Hematopoietic multipotent progenitor cell treated with erythropoietin and hydrocortisone succinate and interleukin-3 and kit ligand, for 17 days (in vitro differentiated cells): ENCODE results near the gene TREH.

Source experiments
- DNase-seq: peaks from one replicate; pipeline ENCODE4 v3.0.0-alpha.2; 2015; ENCODE audit warnings: low spot score

Gene TREH

DNA sequence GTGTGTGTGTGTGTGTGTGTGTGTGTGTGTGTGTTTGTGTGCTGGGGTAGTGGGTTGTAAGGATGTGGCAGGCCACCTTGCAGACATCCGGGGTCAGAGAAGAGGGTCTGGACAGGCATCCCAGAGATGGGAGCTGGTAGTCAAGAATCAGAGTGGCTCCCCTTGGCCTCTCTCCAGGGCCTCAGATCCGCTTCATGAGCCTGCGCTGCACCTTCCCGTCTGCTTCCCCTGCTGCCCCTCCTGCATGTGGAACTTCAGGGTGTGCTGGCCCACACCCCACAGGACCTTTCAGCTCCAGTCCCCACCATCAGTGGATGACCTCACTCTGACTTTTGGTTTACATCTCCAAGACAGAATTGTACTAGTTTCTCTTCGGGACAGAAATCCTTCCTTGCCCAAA, 31.2 kb downstream of the TREH start:
- DNase-seq, result no peak

DNA sequence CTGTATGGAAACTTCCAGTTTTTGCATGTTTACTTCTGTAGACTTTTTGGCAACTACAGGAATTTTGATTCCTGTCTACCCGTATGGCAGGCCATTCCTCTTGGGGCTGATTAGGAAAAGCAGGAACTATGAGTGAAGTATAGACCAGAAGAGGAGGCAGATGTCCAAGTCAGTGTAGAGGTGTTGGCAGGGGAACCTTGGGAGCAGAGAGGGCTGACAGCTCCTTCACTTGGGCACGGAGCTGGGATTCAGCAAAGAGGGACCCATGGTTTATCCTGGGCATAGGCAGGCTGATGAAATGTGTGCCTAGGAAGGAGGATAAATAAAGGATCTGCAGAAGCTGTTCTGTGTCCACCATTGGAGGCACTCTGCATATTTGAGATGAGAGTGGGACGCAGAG, 33.1 kb downstream of the TREH start:
- no peak for DNase-seq

DNA sequence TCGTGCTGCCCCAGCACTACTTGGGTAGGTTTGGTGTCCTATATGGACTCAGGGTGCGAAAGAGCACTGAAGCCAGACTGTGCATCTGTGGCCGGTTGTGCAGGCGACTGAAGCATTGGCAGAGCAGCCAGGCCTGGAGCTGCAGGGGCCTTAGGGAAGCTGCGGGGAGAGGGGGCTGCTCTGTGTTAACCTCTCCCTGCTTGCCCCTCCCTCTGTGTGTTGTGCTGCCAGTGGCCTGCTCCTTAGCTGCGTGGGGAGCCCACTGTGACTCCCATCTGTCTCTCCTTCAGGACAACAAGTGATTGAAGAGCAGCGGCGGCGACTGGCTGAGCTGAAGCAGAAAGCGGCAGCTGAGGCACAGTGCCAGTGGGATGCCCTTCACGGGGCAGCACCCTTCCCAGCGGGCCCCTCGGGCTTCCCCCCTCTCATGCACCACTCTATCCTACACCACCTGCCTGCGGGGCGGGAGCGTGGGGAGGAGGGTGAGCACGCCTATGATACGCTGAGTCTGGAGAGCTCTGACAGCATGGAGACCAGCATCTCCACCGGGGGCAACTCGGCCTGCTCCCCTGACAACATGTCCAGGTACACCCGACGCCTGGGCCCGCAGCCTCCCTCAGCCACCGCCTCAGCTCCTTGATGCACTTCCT, 34.3 kb downstream of the TREH start:
- DNase-seq, result no peak

DNA sequence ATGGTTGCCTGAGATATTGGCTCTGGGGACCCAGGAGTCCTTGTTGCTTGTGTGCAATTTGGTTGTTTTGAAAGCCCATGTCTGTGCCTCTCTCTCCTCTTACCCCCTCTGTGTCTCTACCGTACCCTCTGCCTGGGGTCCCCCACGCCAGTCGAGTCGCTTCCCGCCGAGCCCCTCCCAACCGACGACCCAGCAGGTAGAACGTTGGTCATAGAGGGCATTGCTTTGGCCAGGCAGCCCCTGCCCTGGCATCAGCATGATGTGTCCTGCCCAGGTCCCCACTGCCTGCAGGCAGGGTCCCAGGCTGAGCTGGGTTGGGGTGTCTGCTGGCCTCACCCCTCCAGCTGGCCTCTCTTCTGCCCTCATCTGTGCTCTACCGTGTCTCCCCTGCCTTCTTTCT, 35.0 kb downstream of the TREH start:
- DNase-seq, result no peak

DNA sequence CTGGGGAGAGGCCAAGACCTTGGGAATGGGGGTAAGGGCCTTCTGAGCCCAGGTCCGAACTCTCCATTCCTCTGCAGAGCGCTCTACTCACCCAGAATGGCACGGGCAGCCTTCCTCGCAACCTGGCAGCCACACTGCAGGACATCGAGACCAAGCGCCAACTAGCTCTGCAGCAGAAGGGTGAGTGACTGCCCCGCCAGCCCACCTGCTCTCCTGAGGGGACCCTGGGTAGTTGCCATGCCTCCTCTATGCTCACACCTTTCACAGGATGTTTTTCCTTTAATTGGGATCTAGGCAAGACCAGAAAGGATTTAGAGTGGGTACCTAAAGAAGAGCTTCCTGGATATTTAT, 35.5 kb downstream of the TREH start:
- DNase-seq, result no peak

DNA sequence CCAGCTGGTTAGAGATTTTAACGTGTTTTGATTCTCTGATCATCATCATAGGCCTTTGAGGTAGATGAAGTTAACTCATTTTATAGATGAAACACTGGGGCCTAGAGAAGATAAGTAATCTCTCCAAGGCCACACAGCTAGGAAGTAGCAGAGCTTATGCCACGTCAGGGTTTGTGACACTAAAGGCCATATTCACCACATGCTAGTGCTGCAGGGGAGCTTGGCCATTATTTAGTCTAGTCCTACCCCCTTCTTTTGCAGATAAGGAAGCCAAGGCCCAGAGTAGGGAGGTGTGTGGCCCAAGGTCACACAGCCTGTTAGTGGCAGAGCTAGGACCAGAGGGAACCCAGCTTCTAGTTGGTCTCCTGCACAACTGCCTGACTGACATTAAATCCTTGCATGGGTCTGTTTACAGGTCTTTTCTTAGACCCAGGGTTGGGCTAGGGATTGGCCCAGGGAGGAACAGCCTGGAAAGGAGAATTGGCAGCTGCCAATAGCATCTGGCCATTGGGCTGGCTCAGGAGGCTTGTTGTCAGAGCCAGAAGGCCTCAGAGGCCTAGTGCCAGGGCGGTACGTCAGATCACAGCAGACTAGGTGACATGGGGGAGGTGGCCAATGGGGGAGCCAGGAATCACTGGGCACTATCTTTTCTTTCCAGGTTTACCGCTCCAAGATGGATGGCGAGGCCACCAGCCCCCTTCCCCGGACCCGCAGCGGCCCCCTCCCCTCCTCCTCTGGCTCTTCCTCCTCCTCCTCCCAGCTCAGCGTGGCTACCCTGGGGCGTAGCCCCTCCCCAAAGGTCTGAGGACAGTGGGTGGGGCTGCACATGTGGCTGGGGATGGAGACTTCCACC, 36.1 kb downstream of the TREH start:
- no peak for DNase-seq

- no peak for DNase-seq
These were observed 37.9 kb downstream of the TREH start for GRCh38 chr11:118641397-118642019.

GRCh38 chr11:118640332-118641154, 38.9 kb downstream of the TREH start:
- DNase-seq, result no peak

DNA sequence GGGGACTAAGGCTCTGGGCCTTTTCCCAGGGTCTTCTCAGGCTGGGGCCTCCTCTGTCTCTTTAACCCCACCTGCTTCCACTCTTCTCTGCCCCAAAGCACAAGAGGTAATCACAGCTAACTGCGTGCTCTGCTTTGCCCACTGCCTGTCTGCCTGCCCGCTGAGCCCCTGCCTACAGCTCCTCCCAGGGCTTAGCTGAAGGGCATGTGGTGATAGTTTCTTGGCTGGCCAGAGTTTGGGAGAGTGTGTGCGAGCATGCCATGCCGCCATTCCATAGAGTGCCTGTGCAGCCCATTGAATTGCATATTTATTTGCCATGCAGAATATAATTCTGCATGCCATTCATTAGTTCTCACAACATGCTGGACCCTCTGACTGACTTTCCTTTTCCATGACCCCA, 39.6 kb downstream of the TREH start:
- DNase-seq, result no peak

DNA sequence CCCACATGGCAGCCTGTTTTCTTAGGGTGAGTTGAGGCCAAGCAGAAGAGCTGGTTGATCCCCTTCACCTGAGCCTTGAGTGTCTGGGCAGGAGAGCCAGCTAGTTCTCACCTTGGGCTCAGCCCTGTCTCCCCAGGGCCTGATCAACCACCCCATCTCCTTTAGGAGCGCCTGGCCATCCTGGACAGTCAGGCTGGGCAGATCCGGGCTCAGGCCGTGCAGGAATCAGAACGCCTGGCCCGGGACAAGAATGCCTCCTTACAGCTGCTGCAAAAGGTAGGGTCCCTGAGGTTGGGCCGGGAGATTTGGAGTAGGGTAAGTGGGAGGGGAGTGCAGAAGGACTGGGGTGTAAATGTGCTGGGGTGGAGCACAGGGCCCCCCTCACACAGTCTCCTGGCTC, 40.7 kb downstream of the TREH start:
- DNase-seq, result no peak

- no peak for DNase-seq
These were observed 42.7 kb downstream of the TREH start for GRCh38 chr11:118636569-118637290.

DNA sequence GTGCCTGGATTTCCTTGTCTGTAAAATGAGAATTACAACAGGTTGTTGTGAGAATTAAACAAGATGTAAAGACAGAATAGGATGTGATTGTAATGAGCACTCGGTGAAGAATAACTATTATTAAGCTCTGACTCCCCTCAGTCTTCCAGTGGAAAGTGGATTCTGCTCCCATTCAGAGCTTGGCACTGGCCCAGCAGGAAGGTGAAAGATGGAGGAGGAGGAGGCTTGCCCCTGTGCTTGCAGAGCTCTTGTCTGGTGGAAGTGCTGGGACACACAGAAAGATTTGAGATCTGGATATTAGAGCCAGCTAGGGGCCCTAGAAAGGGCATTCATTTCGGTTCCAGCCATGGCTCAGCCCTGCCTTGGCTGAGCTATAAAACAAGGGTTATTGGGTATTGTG, 43.8 kb downstream of the TREH start:
- no peak for DNase-seq

DNA sequence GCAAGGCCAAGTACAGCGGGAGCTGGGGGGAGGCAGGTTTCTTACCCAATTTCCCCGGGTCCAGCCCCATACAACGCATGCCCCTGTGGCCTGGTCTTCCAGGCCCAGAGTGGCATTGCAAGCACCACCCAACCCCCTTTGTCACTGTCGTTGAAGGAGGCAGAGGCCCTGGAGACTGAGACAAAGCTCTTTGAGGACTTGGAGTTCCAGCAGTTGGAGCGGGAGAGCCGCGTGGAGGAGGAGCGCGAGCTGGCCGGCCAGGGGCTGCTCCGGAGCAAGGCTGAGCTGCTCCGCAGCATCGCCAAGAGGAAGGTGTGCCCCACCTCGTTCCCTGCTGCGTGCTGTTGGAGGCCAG, 44.2 kb downstream of the TREH start:
- DNase-seq, result no peak

- DNase-seq, result no peak
These were observed 44.8 kb downstream of the TREH start for GRCh38 chr11:118634431-118635236.

DNA sequence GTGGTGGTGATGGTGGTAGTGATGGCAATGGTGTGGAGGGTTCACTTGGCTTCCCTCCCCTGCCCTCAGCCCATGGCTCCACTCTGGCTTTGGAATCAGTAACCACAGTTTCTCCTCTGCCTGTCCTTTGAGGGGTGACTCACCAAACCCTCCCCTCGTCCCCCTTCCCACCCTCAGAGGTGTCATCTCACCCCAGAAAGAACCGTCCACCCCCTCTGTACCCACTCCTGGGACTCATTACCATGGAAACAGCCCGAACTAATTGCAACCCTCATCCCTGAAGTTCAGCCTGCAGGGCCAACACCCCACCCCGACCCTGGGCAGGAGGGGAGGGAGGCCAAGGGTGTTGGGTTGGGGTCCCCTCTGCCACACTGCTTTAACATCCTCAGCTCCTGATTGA, 45.5 kb downstream of the TREH start:
- DNase-seq, result no peak

DNA sequence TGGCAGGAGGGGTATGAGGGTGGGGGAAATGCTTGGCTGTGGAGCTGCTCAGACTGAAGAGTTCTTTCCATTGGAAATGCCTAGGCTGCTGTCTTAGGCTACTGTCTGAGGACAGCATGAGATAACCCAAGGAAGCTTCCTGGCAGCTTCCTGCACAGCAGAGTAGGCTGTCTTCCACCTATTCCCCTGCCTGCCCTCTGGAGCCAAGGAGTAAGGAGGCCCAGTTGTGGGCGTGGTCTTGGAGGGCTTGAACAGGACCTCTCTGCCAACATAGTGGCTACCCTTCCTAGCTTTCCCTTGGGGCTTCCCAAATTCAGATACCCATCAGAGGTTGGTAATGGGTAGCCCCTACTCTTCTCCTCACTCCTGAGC, 46.1 kb downstream of the TREH start:
- DNase-seq, result no peak

GRCh38 chr11:118632577-118633318, 46.7 kb downstream of the TREH start:
- DNase-seq, result no peak

GRCh38 chr11:118631142-118631909, 48.1 kb downstream of the TREH start:
- DNase-seq, result no peak
